Muscle of back (tissue), 11 donors: ENCODE measurements around the gene C19orf25. TPM values are rescaled to one million over a fixed set of nuclear protein-coding genes. Genes with fewer than 3 reads are reported as not detected.
A peak's percentile ranks its signal among the peaks of the same experiment; 100 is the strongest.

Experiments
- DNase-seq, 3 donors: peaks; one replicate each; pipeline versions ENCODE4 v3.0.0 to v3.0.0-alpha.2; 2013
- polyA plus RNA-seq, 10 donors: library from polyadenylated mRNA; unstranded; fragments of 120-200 nt; gene quantifications; one replicate each; pipeline ENCODE4 v1.2.1, GENCODE V29; 2013; ENCODE audit not compliant: insufficient read length in 10 of 10

The C19orf25 gene
- polyA plus RNA-seq, 10 donors = 11.6 to 20.9 (median 15.8) TPM

GRCh38 chr19:1433119-1434039, 45.6 kb downstream of the C19orf25 start:
- DNase-seq = no peak

- DNase-seq = no peak
Measured at GRCh38 chr19:1432507-1432887, 46.5 kb downstream of the C19orf25 start.

DNA sequence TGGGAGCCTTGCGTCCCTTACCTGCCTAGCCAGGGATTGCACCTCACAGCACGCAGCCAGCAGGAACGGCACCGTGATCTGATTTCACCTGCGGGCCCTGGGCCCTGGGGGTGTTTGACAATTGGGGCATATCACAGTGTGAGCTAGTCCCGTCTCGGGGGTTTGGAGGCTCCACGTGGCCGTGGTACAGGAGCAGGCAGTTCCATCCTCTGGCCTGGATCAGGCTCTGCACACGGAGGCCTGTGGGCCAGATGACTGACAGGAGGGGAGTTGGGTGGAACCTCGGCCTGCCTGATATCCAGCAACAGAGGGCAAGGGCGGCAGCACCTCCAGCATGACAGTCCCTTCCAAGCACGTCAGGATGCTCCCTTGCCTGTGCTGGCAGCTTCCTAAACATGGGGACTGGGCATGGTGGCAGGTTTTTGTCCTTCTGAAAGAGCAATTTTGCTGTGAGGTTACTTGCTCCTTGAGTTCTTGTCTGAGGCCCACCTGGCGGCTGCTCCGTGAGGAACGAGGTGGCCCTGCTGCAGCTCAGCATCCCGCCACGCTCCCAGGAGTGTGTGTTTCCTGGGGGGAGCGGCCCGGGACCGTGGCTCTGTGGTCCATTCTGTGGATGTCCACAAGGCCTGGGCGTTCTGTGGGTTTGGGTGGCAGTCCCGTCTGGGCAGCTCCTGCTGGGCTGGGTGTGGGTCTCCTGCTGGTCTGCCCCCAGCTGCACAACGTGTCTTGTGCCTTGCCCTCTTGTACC, 47.1 kb downstream of the C19orf25 start:
- no peak for DNase-seq

GRCh38 chr19:1430246-1430645, 48.8 kb downstream of the C19orf25 start:
- DNase-seq = no peak

DNA sequence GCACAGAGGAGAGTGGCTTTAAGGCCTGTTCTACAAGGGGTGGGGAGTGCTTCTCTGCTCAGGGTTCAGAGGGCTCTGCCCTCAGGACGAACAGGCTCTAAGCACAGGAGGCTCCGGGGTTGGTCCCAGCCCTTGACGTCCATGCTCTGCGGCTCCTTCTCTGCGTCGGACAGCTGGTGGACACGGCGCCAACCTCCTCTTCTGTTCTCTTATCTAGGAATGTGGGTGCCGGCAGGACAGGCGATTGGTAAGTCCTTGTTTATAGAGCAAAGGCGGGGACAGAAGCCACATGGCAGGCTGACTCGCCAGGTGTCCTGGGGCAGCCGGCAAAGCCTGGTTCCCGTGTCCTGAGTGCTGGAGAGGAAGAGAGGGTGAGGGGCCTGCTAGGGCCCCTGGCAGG, 49.3 kb downstream of the C19orf25 start:
- no peak for DNase-seq

DNA sequence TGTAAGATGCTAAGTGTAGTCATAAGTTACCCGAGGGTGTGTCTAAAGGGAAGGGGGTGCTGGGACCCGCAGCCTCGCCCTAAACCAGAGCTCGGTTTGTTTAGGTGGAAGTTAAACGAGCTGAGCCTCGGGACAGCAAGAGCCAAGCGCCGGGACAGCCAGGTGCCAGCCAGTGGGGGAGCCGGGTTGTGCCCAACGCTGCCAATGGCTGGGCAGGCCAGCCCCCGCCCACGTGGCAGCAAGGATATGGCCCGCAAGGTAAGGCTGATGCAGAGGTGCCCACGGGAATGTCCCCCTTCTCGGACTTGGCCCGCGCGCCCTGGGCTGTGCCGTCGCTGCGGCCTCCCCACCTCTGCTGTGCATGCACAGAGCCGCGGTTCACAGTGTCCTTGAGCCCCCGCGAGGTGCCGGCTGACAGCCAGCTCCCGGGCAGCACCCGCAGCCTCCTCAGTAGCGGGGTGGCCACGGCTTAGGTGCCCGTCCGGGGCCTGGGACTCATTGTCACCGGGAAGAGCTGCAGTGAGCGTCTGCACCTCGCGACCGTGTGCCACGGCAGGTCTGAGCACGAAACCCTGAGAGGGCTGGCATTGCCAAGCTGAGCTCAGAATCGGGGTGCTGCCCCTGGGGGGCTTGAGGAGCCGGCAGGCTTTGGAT, 50.1 kb downstream of the C19orf25 start:
- DNase-seq = no peak

- no peak for DNase-seq
Measured at GRCh38 chr19:1427221-1427920, 51.6 kb downstream of the C19orf25 start.

DNA sequence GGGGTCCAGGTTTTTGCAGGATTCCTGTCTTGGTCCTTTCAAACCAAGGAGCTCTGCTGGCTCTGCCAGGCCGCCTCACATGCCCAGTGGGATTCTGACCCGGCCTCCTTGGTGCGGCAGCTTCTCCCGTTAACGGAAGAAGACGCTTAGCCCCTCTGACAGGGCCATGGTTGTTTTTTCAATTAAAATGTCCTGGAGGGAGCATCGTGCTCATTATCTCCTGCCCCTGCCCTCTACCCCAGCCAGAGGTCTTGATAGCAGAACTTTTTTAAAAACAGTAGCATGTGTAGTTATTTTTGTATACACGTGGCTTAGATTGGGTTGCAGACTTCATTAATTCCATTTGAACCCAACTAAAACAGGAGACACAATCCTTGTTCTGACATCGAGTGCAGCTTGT, 52.3 kb downstream of the C19orf25 start:
- no peak for DNase-seq

GRCh38 chr19:1425902-1426301, 53.1 kb downstream of the C19orf25 start:
- no peak for DNase-seq

DNA sequence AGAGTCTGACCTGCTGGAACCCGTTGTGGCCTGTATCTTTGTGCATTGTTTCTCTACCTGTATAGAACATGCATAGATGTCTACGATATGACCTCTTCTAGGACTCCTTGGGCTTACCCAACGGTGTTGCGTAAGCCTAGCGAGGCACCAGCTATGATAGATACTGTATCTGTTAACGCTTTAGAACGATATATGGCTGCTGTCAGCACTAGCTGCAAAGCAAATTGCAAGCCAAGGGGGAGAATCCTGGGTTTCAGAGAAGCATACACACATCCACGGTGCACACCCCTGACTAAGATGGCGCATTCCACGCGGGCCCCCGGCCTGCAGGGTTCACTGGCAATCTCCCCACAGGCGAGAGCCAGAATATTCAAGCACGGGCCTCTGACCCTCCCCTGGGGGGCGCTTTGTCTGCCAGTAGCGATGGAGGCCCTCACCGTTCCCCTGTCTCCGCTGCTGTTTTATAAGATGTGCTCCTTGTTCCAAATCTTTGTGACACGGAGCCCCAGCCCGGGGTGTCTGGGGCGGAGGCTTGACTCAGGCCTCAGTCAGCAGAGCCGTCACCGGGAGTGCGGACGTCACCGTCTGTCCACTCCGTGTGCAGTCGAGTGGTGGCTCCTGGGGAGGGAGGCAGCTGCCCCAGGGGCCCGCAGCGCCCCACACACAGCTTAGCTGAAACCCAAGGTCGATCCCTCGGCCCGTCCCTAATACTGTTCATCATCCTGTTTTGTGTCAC, 53.7 kb downstream of the C19orf25 start:
- DNase-seq = peak in 1 of 3 donors; percentile 79

DNA sequence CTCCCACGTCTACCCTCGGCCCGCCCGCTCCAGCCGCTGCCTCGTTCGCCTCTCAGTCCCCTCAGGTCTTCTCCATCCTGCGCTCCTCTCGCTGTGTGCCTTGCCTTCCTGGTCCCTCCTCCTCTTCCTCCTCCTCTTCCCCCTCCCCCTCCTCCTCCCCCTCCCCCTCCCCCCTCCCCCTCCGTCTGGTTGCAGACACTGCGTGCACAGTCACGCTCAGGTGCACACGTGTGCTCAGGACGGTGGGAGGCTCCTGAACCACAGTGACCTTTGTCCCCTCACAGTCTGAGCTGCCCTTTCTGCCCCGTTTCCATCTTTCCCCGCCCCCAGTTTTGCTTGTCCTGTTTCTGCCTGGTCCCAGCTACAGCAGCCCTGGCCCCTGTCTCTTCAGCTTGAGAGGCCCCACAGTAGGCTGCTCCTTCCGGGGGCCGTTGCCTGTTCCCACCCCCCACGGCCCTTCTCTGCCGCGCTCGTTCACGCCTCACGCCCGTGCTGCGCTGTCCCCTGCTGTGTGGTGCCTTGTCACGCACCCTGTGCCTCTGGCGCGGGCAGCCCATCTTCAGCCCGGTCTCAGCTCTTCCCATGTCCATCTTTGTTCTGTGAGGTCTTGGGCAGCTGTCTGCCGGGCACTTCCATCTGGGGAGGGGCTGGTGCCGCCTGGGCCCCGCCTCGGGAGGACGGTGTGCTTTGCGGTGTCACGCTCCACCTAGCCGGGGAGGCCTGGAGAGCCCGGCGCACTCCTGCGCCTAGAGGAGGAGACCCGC, 54.6 kb downstream of the C19orf25 start:
- DNase-seq = no peak

GRCh38 chr19:1423436-1424191, 55.4 kb downstream of the C19orf25 start:
- no peak for DNase-seq

Other genes with a start within 250 kb of the C19orf25 start
- 1 to 10 TPM in 7 of 10 donors, under 1 TPM in 3; 0.97 to 2.7 (median 1.2) TPM for gene CBARP, start 241.2 kb downstream of the C19orf25 start, polyA plus RNA-seq
- gene ATP5F1D, start 237.5 kb downstream of the C19orf25 start, polyA plus RNA-seq = 100 to 1,000 TPM; 114 to 184 (median 135) TPM
- gene MIDN, start 230.6 kb downstream of the C19orf25 start, polyA plus RNA-seq = 10 to 100 TPM; 27.7 to 44.0 (median 33.6) TPM
- 100 to 1,000 TPM; 408 to 480 (median 436) TPM for gene CIRBP, start 209.9 kb downstream of the C19orf25 start, polyA plus RNA-seq
- gene FAM174C, start 203.7 kb downstream of the C19orf25 start, polyA plus RNA-seq = 10 to 100 TPM in 9 of 10 donors, 1 to 10 TPM in 1; 7.9 to 17.0 (median 14.3) TPM
- 1 to 10 TPM in 7 of 10 donors, under 1 TPM in 3; 0.29 to 2.4 (median 1.3) TPM for gene EFNA2, start 193.3 kb downstream of the C19orf25 start, polyA plus RNA-seq
- gene NDUFS7, start 95.3 kb downstream of the C19orf25 start, polyA plus RNA-seq = 10 to 100 TPM; 51.3 to 94.1 (median 63.8) TPM
- 100 to 1,000 TPM; 133 to 200 (median 160) TPM for gene GAMT, start 77.7 kb downstream of the C19orf25 start, polyA plus RNA-seq
- 10 to 100 TPM; 52.2 to 76.1 (median 64.0) TPM for gene DAZAP1, start 71.6 kb downstream of the C19orf25 start, polyA plus RNA-seq
- gene RPS15, start 40.8 kb downstream of the C19orf25 start, polyA plus RNA-seq = 1,000 to 10,000 TPM in 5 of 10 donors, 100 to 1,000 TPM in 5; 743 to 1,364 (median 1,019) TPM
- 1 to 10 TPM in 2 of 10 donors, under 1 TPM in 8; 0.47 to 1.2 (median 0.82) TPM for gene APC2, start 29.1 kb downstream of the C19orf25 start, polyA plus RNA-seq
- 1 to 10 TPM in 4 of 10 donors, under 1 TPM in 6; 0.46 to 2.0 (median 0.88) TPM for gene PCSK4, start 11.1 kb upstream of the C19orf25 start, polyA plus RNA-seq
- gene REEP6, start 12.0 kb upstream of the C19orf25 start, polyA plus RNA-seq = 1 to 10 TPM; 1.4 to 2.6 (median 1.8) TPM
- gene ADAMTSL5, start 33.8 kb upstream of the C19orf25 start, polyA plus RNA-seq = 10 to 100 TPM in 9 of 10 donors, 1 to 10 TPM in 1; 7.4 to 17.8 (median 13.8) TPM
- under 1 TPM in 9 of 10 donors, not detected in 1; 0.07 to 0.80 (median 0.16) TPM for gene PLK5, start 44.9 kb upstream of the C19orf25 start, polyA plus RNA-seq
- gene MEX3D, start 89.1 kb upstream of the C19orf25 start, polyA plus RNA-seq = 10 to 100 TPM; 18.9 to 34.8 (median 24.2) TPM
- gene MBD3, start 113.7 kb upstream of the C19orf25 start, polyA plus RNA-seq = 10 to 100 TPM; 40.5 to 69.3 (median 48.9) TPM
- 100 to 1,000 TPM; 103 to 166 (median 121) TPM for gene UQCR11, start 126.2 kb upstream of the C19orf25 start, polyA plus RNA-seq
- 100 to 1,000 TPM; 101 to 150 (median 115) TPM for gene TCF3, start 173.4 kb upstream of the C19orf25 start, polyA plus RNA-seq